ENCODE data around the gene DLG1. TPM values are rescaled to one million over a fixed set of nuclear protein-coding genes. Genes with fewer than 3 reads are reported as not detected.
A peak's percentile ranks its signal among the peaks of the same experiment; 100 is the strongest.

DLG1 gene
- total RNA-seq, 1 donor from 2014 or later = 168 TPM

DNA sequence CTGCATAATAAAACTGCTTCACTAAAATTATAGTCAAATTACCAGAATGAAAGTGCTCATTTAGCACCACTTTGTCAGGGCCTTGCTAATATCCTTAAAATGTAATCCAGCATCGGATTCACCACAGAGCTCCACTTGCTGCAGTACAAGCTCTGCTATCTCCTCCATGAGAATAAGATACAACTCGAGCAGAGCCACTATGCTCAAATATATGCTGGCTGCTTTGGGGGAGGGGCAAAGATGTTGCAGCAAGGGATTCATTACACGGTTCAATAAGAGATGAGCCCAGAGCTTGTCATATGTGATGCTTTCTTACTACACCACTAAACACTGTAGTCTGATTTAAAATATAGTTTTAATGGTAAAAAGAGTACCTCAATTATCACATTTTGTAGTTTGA is 72.2 kb downstream of the DLG1 start:
- peaks cover 52% of the 10 kb centered on the region for H3K4me1 Mint-ChIP-seq (ENCODE audit: unreplicated experiment)
- TF ChIP-seq, protein P1, sequence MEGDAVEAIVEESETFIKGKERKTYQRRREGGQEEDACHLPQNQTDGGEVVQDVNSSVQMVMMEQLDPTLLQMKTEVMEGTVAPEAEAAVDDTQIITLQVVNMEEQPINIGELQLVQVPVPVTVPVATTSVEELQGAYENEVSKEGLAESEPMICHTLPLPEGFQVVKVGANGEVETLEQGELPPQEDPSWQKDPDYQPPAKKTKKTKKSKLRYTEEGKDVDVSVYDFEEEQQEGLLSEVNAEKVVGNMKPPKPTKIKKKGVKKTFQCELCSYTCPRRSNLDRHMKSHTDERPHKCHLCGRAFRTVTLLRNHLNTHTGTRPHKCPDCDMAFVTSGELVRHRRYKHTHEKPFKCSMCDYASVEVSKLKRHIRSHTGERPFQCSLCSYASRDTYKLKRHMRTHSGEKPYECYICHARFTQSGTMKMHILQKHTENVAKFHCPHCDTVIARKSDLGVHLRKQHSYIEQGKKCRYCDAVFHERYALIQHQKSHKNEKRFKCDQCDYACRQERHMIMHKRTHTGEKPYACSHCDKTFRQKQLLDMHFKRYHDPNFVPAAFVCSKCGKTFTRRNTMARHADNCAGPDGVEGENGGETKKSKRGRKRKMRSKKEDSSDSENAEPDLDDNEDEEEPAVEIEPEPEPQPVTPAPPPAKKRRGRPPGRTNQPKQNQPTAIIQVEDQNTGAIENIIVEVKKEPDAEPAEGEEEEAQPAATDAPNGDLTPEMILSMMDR (IDR thresholded peaks at IDR 0.05) = no peak
- DNase-seq (ENCODE audit: extremely low spot score, unreplicated experiment) = no peak

DNA sequence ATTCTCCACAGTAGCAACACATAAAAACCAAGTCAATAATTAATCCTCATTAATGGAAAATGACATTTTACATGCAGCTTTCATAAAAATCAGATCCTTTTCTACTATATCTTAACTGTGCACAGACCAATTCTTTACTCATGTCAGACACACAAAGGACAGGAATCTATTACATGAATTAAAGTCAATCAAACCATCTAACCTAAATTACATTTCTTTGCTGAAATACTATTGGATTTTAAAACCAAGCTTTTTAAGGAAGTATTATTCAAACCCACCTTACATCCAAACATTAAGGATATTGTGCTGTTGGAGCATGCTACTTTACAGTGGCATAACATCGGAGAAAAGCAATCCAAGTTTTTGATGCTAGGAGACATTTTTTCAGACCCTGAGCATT is 72.8 kb downstream of the DLG1 start:
- Mint-ChIP-seq H3K27ac (ENCODE audit: unreplicated experiment) (no peak overlapping the region), H3K27me3 (ENCODE audit: unreplicated experiment) (no peaks in the 10 kb centered on the region), H3K4me1 (ENCODE audit: unreplicated experiment) (peaks cover 56% of the 10 kb centered on the region), H3K4me3 (ENCODE audit: unreplicated experiment) (no peak overlapping the region), H3K36me3 (ENCODE audit: unreplicated experiment) (peaks cover 1% of the 10 kb centered on the region), H3K9me3 (ENCODE audit: unreplicated experiment) (no peaks in the 10 kb centered on the region)
- TF ChIP-seq, protein P1 (IDR thresholded peaks at IDR 0.05) = no peak
- DNase-seq (ENCODE audit: extremely low spot score, unreplicated experiment) = no peak

More for the DNA sequence above, 72.2 kb downstream of the DLG1 start:
- H3K27me3 Mint-ChIP-seq (ENCODE audit: unreplicated experiment) = no peaks in the 10 kb centered on the region
- no peak overlapping the region for H3K27ac Mint-ChIP-seq (ENCODE audit: unreplicated experiment)
- H3K36me3 Mint-ChIP-seq (ENCODE audit: unreplicated experiment) = no peaks in the 10 kb centered on the region
- no peaks in the 10 kb centered on the region for H3K9me3 Mint-ChIP-seq (ENCODE audit: unreplicated experiment)
- H3K4me3 Mint-ChIP-seq (ENCODE audit: unreplicated experiment) = no peak overlapping the region

DNA sequence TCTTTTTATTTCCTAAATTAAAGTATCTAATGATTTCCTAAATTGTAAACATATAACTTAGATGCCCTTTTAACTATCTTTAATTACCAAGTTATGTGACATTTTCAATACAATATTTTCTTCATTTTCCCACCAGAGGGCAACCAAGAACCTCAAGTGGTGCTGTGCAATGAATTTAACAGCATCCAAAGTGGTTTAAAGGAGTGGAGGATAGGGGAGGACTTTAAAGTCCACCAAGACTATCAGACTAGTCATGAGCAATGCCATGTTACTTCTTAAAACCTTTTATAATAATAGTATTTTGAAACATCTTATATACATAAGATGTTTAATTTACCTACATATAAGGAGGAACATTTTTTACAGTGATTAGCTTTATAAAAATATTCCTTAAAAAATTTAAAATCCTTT is 74.4 kb downstream of the DLG1 start:
- H3K9me3 Mint-ChIP-seq (ENCODE audit: unreplicated experiment) = no peaks in the 10 kb centered on the region
- peaks cover 2% of the 10 kb centered on the region for H3K36me3 Mint-ChIP-seq (ENCODE audit: unreplicated experiment)
- H3K4me1 Mint-ChIP-seq (ENCODE audit: unreplicated experiment) = peaks cover 63% of the 10 kb centered on the region
- H3K27me3 Mint-ChIP-seq (ENCODE audit: unreplicated experiment) = no peaks in the 10 kb centered on the region
- DNase-seq (ENCODE audit: extremely low spot score, unreplicated experiment) = no peak
- H3K4me3 Mint-ChIP-seq (ENCODE audit: unreplicated experiment) = no peak overlapping the region
- TF ChIP-seq, protein P1 (IDR thresholded peaks at IDR 0.05) = peak; percentile 72
- no peak overlapping the region for H3K27ac Mint-ChIP-seq (ENCODE audit: unreplicated experiment)

DNA sequence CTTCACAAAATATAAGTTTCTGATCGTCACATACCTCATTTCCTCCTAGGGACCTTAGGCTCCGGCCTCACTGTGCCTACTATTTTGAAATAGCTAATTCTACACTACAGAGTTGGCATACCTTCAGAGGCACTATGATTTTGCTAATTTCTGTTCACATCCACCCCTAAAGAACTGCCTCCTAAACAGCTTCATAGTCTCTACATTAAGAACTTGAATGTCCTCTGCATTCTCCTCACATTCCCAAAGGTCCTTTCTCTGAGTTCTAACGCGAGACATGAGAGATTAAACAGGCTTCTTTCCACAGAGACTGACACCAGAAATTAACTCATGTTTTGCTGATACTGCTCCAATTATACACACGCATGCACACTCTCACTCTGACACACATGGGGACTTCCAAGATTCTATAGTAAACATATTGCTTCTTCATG is 75.5 kb downstream of the DLG1 start:
- TF ChIP-seq, protein P1 (IDR thresholded peaks at IDR 0.05) = no peak
- no peak for DNase-seq (ENCODE audit: extremely low spot score, unreplicated experiment)
- H3K27ac Mint-ChIP-seq (ENCODE audit: unreplicated experiment) = peak overlapping the region; percentile 32
- no peaks in the 10 kb centered on the region for H3K9me3 Mint-ChIP-seq (ENCODE audit: unreplicated experiment)
- H3K27me3 Mint-ChIP-seq (ENCODE audit: unreplicated experiment) = no peaks in the 10 kb centered on the region
- peaks cover 60% of the 10 kb centered on the region for H3K4me1 Mint-ChIP-seq (ENCODE audit: unreplicated experiment)
- peaks cover 2% of the 10 kb centered on the region for H3K36me3 Mint-ChIP-seq (ENCODE audit: unreplicated experiment)
- no peak overlapping the region for H3K4me3 Mint-ChIP-seq (ENCODE audit: unreplicated experiment)

DNA sequence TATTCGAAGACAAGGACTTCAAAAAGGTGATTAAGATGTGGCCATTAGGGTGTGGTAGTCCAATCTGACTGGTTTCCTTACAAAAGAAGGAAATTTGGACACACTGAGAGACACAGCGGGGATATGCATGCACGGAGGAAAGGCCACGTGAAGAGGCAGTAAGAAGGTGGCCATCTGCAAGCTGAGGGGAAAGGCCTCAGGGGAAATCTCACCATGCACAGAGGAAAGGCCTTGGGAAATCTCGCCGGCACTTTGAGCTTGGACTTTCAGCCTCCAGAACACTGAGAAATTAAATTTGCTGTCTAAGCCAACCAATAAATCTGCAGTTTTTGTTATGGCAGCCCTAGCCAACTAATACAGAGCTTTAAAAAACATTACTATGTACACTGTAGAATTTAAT is 78.8 kb downstream of the DLG1 start:
- Mint-ChIP-seq H3K27ac (ENCODE audit: unreplicated experiment) (peak overlapping the region; percentile 62), H3K4me3 (ENCODE audit: unreplicated experiment) (no peak overlapping the region), H3K36me3 (ENCODE audit: unreplicated experiment) (peaks cover 5% of the 10 kb centered on the region), H3K4me1 (ENCODE audit: unreplicated experiment) (peaks cover 67% of the 10 kb centered on the region), H3K27me3 (ENCODE audit: unreplicated experiment) (no peaks in the 10 kb centered on the region), H3K9me3 (ENCODE audit: unreplicated experiment) (no peaks in the 10 kb centered on the region)
- no peak for DNase-seq (ENCODE audit: extremely low spot score, unreplicated experiment)
- TF ChIP-seq, protein P1 (IDR thresholded peaks at IDR 0.05) = no peak
